ENCODE measurements around the gene WNT6.

Gene WNT6

GRCh38 chr2:218859556-218859987 is at the start of gene WNT6:
Gene WNT6 (plus strand): TSS chr2:218859805. CDS start chr2:218860038, 233 bp downstream.
- H3K4me1 Mint-ChIP-seq, result peaks cover 38% of the 10 kb centered on the region
- peak within 1 kb of the TSS; percentile 81 to 86 (median 82) for H3K4me3 Mint-ChIP-seq
- no peaks in the 10 kb centered on the region for H3K9me3 Mint-ChIP-seq
- H3K27ac Mint-ChIP-seq, result no peak within 1 kb of the TSS
- TF ChIP-seq CTCF (IDR thresholded peaks at IDR 0.05; ENCODE audit: unreplicated experiment in 3 of 3), result no peak
- H3K36me3 Mint-ChIP-seq (ENCODE audit: low read depth), result no peaks in the 10 kb centered on the region
- H3K27me3 Mint-ChIP-seq (ENCODE audit: low read depth), result peaks cover 94% of the 10 kb centered on the region

GRCh38 chr2:218810256-218810655 is 49.3 kb upstream of the WNT6 start:
- Mint-ChIP-seq H3K4me1 (peaks cover 27% of the 10 kb centered on the region), H3K36me3 (ENCODE audit: low read depth) (peaks cover 10% of the 10 kb centered on the region), H3K27me3 (ENCODE audit: low read depth) (no peaks in the 10 kb centered on the region), H3K27ac (no peak overlapping the region), H3K4me3 (no peak overlapping the region), H3K9me3 (peaks cover 5% of the 10 kb centered on the region)
- no peak for TF ChIP-seq CTCF (IDR thresholded peaks at IDR 0.05; ENCODE audit: unreplicated experiment in 3 of 3)

GRCh38 chr2:218811382-218811781 is 48.2 kb upstream of the WNT6 start:
- TF ChIP-seq CTCF (IDR thresholded peaks at IDR 0.05; ENCODE audit: unreplicated experiment in 3 of 3), result no peak

GRCh38 chr2:218812096-218812815 is 47.3 kb upstream of the WNT6 start:
- no peak overlapping the region for H3K27ac Mint-ChIP-seq
- no peaks in the 10 kb centered on the region for H3K9me3 Mint-ChIP-seq
- no peak overlapping the region for H3K4me3 Mint-ChIP-seq
- peaks cover 12% of the 10 kb centered on the region for H3K4me1 Mint-ChIP-seq
- peaks cover 21% of the 10 kb centered on the region for H3K36me3 Mint-ChIP-seq (ENCODE audit: low read depth)
- TF ChIP-seq CTCF (IDR thresholded peaks at IDR 0.05; ENCODE audit: unreplicated experiment in 3 of 3), result no peak
- H3K27me3 Mint-ChIP-seq (ENCODE audit: low read depth), result no peaks in the 10 kb centered on the region

More at GRCh38 chr2:218811382-218811781, 48.2 kb upstream of the WNT6 start:
- Mint-ChIP-seq H3K27me3 (ENCODE audit: low read depth) (no peaks in the 10 kb centered on the region), H3K4me3 (no peak overlapping the region), H3K4me1 (peaks cover 16% of the 10 kb centered on the region), H3K36me3 (ENCODE audit: low read depth) (peaks cover 17% of the 10 kb centered on the region), H3K9me3 (no peaks in the 10 kb centered on the region), H3K27ac (peak overlapping the region in 1 of 3 experiments; percentile 30)

- H3K36me3 Mint-ChIP-seq (ENCODE audit: low read depth), result peaks cover 27% of the 10 kb centered on the region
- no peak for TF ChIP-seq CTCF (IDR thresholded peaks at IDR 0.05; ENCODE audit: unreplicated experiment in 3 of 3)
- no peaks in the 10 kb centered on the region for H3K9me3 Mint-ChIP-seq
- peaks cover 12% of the 10 kb centered on the region for H3K4me1 Mint-ChIP-seq
- no peak overlapping the region for H3K4me3 Mint-ChIP-seq
- no peaks in the 10 kb centered on the region for H3K27me3 Mint-ChIP-seq (ENCODE audit: low read depth)
- H3K27ac Mint-ChIP-seq, result no peak overlapping the region
These were observed 46.7 kb upstream of the WNT6 start for GRCh38 chr2:218812861-218813260.
